Heart left ventricle (tissue), 16 donors: Measurements from ENCODE around the gene OIP5. TPM values are rescaled to one million over a fixed set of nuclear protein-coding genes. Genes with fewer than 3 reads are reported as not detected.
"Not testable (repeated sequence)": the region's sequence is repeated elsewhere in the genome, so short reads cannot be mapped to it uniquely, and the experiment has no call there.

Experiments
- ATAC-seq, 4 donors: fragments of 200-7000 bp; cut with Tn5 transposase; one replicate each; pipeline ENCODE4 v1.9.1; 2020 to 2022; ENCODE audit warnings: moderate library complexity in 4 of 4, mild to moderate bottlenecking in 3 of 4, moderate number of reproducible peaks in 1 of 4
- DNase-seq, 5 donors: peaks; one replicate each; pipeline ENCODE4 v3.0.0-alpha.2; 2020
- H3K27ac ChIP-seq, 12 donors: fragments of 200-600 bp; sonication (generic) in 4 of 12; one replicate each; pipeline versions ENCODE4 v1.5.0 to v1.8.0; 2016 to 2022; ENCODE audit warnings: mild to moderate bottlenecking in 2 of 12
- H3K27me3 ChIP-seq, 9 donors: fragments of 200-600 bp; sonication (generic) in 2 of 9; one replicate each; pipeline versions ENCODE4 v1.5.1 to v1.8.0; 2016 to 2022; ENCODE audit warnings: mild to moderate bottlenecking in 3 of 9
- H3K36me3 ChIP-seq, 9 donors: fragments of 200-600 bp; sonication (generic) in 2 of 9; one replicate each; pipeline versions ENCODE4 v1.5.0 to v1.8.0; 2018 to 2022; ENCODE audit warnings: mild to moderate bottlenecking in 2 of 9
- H3K4me1 ChIP-seq, 12 donors: fragments of 200-600 bp; sonication (generic) in 4 of 12; one replicate each; pipeline versions ENCODE4 v1.5.0 to v1.8.0; 2016 to 2022; ENCODE audit warnings: mild to moderate bottlenecking in 3 of 12
- H3K4me3 ChIP-seq, 12 donors: fragments of 200-600 bp; sonication (generic) in 4 of 12; one replicate each; pipeline versions ENCODE4 v1.5.0 to v1.8.0; 2017 to 2022; ENCODE audit warnings: mild to moderate bottlenecking in 9 of 12, moderate library complexity in 4 of 12
- H3K9me3 ChIP-seq, 12 donors: fragments of 200-600 bp; sonication (generic) in 4 of 12; one replicate each; pipeline versions ENCODE4 v1.5.0 to v1.8.0; 2016 to 2022; ENCODE audit warnings: mild to moderate bottlenecking in 1 of 12
- CTCF ChIP-seq, 12 donors: fragments of 200-600 bp; sonication (generic) in 4 of 12; IDR thresholded peaks; one replicate each; pipeline versions ENCODE4 v1.5.0 to v1.8.0; 2018 to 2022; ENCODE audit warnings: antibody characterized with exemption in 12 of 12, mild to moderate bottlenecking in 5 of 12
- POLR2A ChIP-seq, 2 donors: fragments of 450-650 bp; IDR thresholded peaks; one replicate each; pipeline ENCODE4 v1.6.1; 2017; ENCODE audit warnings: antibody characterized with exemption in 2 of 2, mild to moderate bottlenecking in 2 of 2, moderate library complexity in 2 of 2
- WGBS, 4 donors: extraction: QIAGEN DNeasy Blood & Tissue Kit in 2 of 4; methylation state at CpG; one replicate each; pipeline versions ENCODE4 v1.1.5 to v1.1.7; 2013 to 2018; 5-methylcytosine and 5-hydroxymethylcytosine counted together
- intact Hi-C, 10 donors: fragments of 100-400 bp; cut with DNase I; formaldehyde crosslinking; loops; one replicate each; pipeline versions ENCODE4 v1.11.1 to v1.14.2; 2022
- polyA plus RNA-seq, 2 donors: library from polyadenylated mRNA; stranded (reverse); fragments of 200-250 nt; gene quantifications; one replicate each; pipeline ENCODE4 v1.2.3, GENCODE V29; 2013
- total RNA-seq, 9 donors: library from RNA; depleted of rRNA in 2 of 9; stranded (reverse); fragments of >200 nt in 2 of 9; fragmentation: NEBNext Ultra II Directional in 3 of 9; extraction: Animal tissue kit (Norgen Biotek cat#: 25700) in 3 of 9; gene quantifications; one replicate each; pipeline versions ENCODE4 v1.1.0 to v1.2.4, GENCODE V29; 2016 to 2023
- donor health status: ischemic (EF 13 %, LVEDD 7.1; RV severe dilation, severe dysfunction).
- donor health status: healthy with polysubstance abuse.
- donor health status: DM: no; HTN: yes; CAD: no.
- donor health status: DM: no; HTN: no; CAD: no.
- donor health status: ischemic (EF 25% LVEDD 6.9; RV normal size, moderate dysfunction).
- donor health status: ischemic (EF 25% LVEDD 5.7; RV mildly dilated, moderate dysfunction).
- donor health status: healthy.
- donor health status: DM: yes; HTN: yes; CAD: no.
- donor health status: ischemic (EF 35%, LVEDD 5.7; RV mildly dilated, moderate dysfunction).
- donor health status: nonischemic (EF 11% LVEDD 7.7; RV severe dilation, severe dysfunction).
- donor health status: DM: yes; HTN: yes; CAD: no.
- donor health status: PGD.
- donor health status: ischemic (EF 29% LVEDD 5.4; RV normal size, mild dysfunction).
- donor health status: nonischemic (EF 23%, LVEDD 6.1; RV moderate dilation, normal function).

The OIP5 gene
- total and polyA plus RNA-seq, 11 donors = 0.19 to 1.3 (median 0.68) TPM; not detected in 2

DNA sequence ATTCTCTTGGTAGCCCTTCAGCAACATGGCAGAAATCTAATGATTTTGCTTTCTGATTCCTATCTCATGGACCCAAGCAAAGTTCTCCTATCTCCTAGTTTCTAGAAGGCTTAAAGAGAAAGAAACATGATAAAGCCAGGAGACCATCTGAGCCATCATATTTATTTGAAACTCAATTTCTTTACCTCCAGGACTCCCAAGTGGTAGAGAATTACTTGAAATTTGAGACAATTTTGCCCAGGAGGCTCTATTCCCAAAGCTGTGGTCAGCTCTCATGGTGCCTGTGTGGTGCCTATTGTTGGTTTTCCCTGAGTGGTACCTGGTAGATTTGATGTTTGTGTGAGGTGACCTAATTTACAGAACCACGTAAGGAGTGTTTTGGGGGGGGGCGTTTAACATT lies 62.5 kb downstream of the OIP5 start:
- H3K9me3 ChIP-seq = no peaks in the 10 kb centered on the region
- intact Hi-C loops = no loop called here
- no peak overlapping the region for H3K4me3 ChIP-seq
- no peak for TF ChIP-seq CTCF (IDR thresholded peaks at IDR 0.05)
- no peak for TF ChIP-seq POLR2A (IDR thresholded peaks at IDR 0.05)
- 89 to 97% (median 93%) methylated on average over 2 of the region's 2 CpGs for WGBS, 4 donors
- H3K27me3 ChIP-seq = no peaks in the 10 kb centered on the region
- ATAC-seq (no peak), DNase-seq (no peak)
- H3K27ac ChIP-seq = no peak overlapping the region
- peaks cover 0 to 91% (median 68%) of the 10 kb centered on the region in 9 donors for H3K36me3 ChIP-seq
- H3K4me1 ChIP-seq = no peaks in the 10 kb centered on the region

- intact Hi-C loops = no loop called here
- ATAC-seq (peak; percentile 81 to 91 (median 85)), DNase-seq (no peak)
- H3K27ac ChIP-seq = peak overlapping the region in 10 of 12 donors; percentile 4 to 55 (median 22)
- H3K36me3 ChIP-seq = peaks cover 0 to 70% (median 50%) of the 10 kb centered on the region in 9 donors
- peaks cover 0 to 28% (median 9%) of the 10 kb centered on the region in 12 donors for H3K4me1 ChIP-seq
- no peak overlapping the region for H3K4me3 ChIP-seq
- 45 to 55% (median 49%) methylated on average over 6 of the region's 6 CpGs for WGBS, 4 donors
- TF ChIP-seq POLR2A (IDR thresholded peaks at IDR 0.05) (no peak), CTCF (IDR thresholded peaks at IDR 0.05) (no peak)
- H3K9me3 ChIP-seq = no peaks in the 10 kb centered on the region
- no peaks in the 10 kb centered on the region for H3K27me3 ChIP-seq
Measured at GRCh38 chr15:41263891-41264351, 68.5 kb downstream of the OIP5 start.

- Histone ChIP-seq H3K36me3 (peaks cover 0 to 71% (median 58%) of the 10 kb centered on the region in 9 donors), H3K4me3 (no peak overlapping the region), H3K27ac (no peak overlapping the region), H3K4me1 (peaks cover 0 to 36% (median 18%) of the 10 kb centered on the region in 12 donors), H3K9me3 (no peaks in the 10 kb centered on the region), H3K27me3 (no peaks in the 10 kb centered on the region)
- 96 to 99% (median 97%) methylated on average over 8 of the region's 8 CpGs for WGBS, 4 donors
- TF ChIP-seq POLR2A (IDR thresholded peaks at IDR 0.05) = no peak
- no peak for TF ChIP-seq CTCF (IDR thresholded peaks at IDR 0.05)
- no peak for ATAC-seq
- intact Hi-C loops = no loop called here
- no peak for DNase-seq
Measured at GRCh38 chr15:41262571-41262970, 69.8 kb downstream of the OIP5 start.

- DNase-seq, H3K27ac ChIP-seq, intact Hi-C loops, H3K9me3 ChIP-seq, H3K27me3 ChIP-seq, ATAC-seq, H3K4me3 ChIP-seq: not testable (repeated sequence)
- H3K4me1 ChIP-seq = peaks cover 0 to 48% (median 25%) of the 10 kb centered on the region in 12 donors
- peaks cover 0 to 70% (median 59%) of the 10 kb centered on the region in 9 donors for H3K36me3 ChIP-seq
- WGBS, 4 donors = 93 to 97% (median 96%) methylated on average over 7 of the region's 7 CpGs
Measured at GRCh38 chr15:41260924-41261323, 71.5 kb downstream of the OIP5 start.
